DOHH2 (cell line): ENCODE results near the gene LRRC56.

Experiments
- H3F3A ChIP-seq: fragments of 200-600 bp; sonication (generic), shearing (Covaris generic); 2 replicates; pipeline ENCODE4 v1.6.0; 2016; ENCODE audit warnings: antibody characterized with exemption, mild to moderate bottlenecking; ENCODE audit not compliant: control insufficient read depth, insufficient read depth
- H3K27ac ChIP-seq: fragments of 200-600 bp; sonication (generic); 2 replicates; pipeline ENCODE4 v1.5.1; 2014; ENCODE audit warnings: low read depth, mild to moderate bottlenecking, low read length, moderate library complexity
- H3K27me3 ChIP-seq: fragments of 200-600 bp; sonication (generic); 2 replicates; pipeline ENCODE4 v1.6.1; 2014; ENCODE audit warnings: mild to moderate bottlenecking, low read length, mixed read lengths; ENCODE audit not compliant: control insufficient read depth
- H3K36me3 ChIP-seq: fragments of 200-600 bp; sonication (generic); 2 replicates; pipeline ENCODE4 v1.6.1; 2014; ENCODE audit warnings: mild to moderate bottlenecking, low read length, moderate library complexity, mixed read lengths; ENCODE audit not compliant: control insufficient read depth
- H3K4me1 ChIP-seq: fragments of 200-600 bp; sonication (generic); 2 replicates; pipeline ENCODE4 v1.6.1; 2014; ENCODE audit warnings: mild to moderate bottlenecking, low read length, mixed read lengths; ENCODE audit not compliant: control insufficient read depth
- H3K4me2 ChIP-seq: fragments of 200-600 bp; sonication (generic); 2 replicates; pipeline ENCODE4 v1.6.0; 2014; ENCODE audit warnings: mild to moderate bottlenecking, low read length, moderate library complexity
- H3K4me3 ChIP-seq: fragments of 200-600 bp; sonication (generic); 2 replicates; pipeline ENCODE4 v1.5.1; 2014; ENCODE audit warnings: mild to moderate bottlenecking, low read length, mixed read lengths
- H3K79me2 ChIP-seq: fragments of 200-600 bp; sonication (generic); 2 replicates; pipeline ENCODE4 v1.6.1; 2014; ENCODE audit warnings: mild to moderate bottlenecking, low read length, mixed read lengths; ENCODE audit not compliant: control insufficient read depth
- H3K9me2 ChIP-seq: fragments of 200-600 bp; sonication (generic); replicated peaks from 2 replicates; pipeline ENCODE4 v1.6.1; 2014; ENCODE audit warnings: mild to moderate bottlenecking, low read length, mixed read lengths; ENCODE audit not compliant: control insufficient read depth
- H3K9me3 ChIP-seq: fragments of 200-600 bp; sonication (generic); 2 replicates; pipeline ENCODE4 v1.6.1; 2014; ENCODE audit warnings: antibody characterized with exemption, low read length, mixed read lengths; ENCODE audit not compliant: control insufficient read depth, insufficient read depth
- H4K20me1 ChIP-seq: fragments of 200-600 bp; sonication (generic); 2 replicates; pipeline ENCODE4 v1.6.0; 2014; ENCODE audit warnings: low read depth, mild to moderate bottlenecking, antibody characterized with exemption, low read length, moderate library complexity; ENCODE audit not compliant: control insufficient read depth, insufficient read depth
- CTCF ChIP-seq: fragments of 200-600 bp; sonication (generic); IDR thresholded peaks from one replicate; pipeline ENCODE4 v1.5.1; 2014; ENCODE audit warnings: antibody characterized with exemption, mild to moderate bottlenecking, low read depth, low read length; ENCODE audit not compliant: poor library complexity, severe bottlenecking
- EZH2phosphoT487 ChIP-seq: fragments of 200-600 bp; sonication (generic); IDR thresholded peaks from 2 replicates; pipeline ENCODE4 v1.6.1; 2017; ENCODE audit warnings: borderline replicate concordance, mild to moderate bottlenecking, antibody characterized with exemption, low read length, moderate library complexity, mixed read lengths

Gene LRRC56

GRCh38 chr11:565921-566509 is 28.7 kb downstream of the LRRC56 start:
- H3K27me3 ChIP-seq, result 0 out of 2 replicates have a peak, but pooled peaks cover 2% of the 10 kb centered on the region

GRCh38 chr11:567011-567628 is 29.8 kb downstream of the LRRC56 start:
- Histone ChIP-seq H3K4me2 (peak overlapping the region; percentile 79), H3K4me3 (peak overlapping the region; percentile 89), H3K4me1 (peaks cover 19% of the 10 kb centered on the region), H3K36me3 (peaks cover 15% of the 10 kb centered on the region), H3F3A (no peaks in the 10 kb centered on the region), H3K79me2 (peaks cover 10% of the 10 kb centered on the region), H3K9me2 (no peaks in the 10 kb centered on the region), H4K20me1 (no peaks in the 10 kb centered on the region), H3K27me3 (0 out of 2 replicates have a peak, but pooled peaks cover 2% of the 10 kb centered on the region), H3K27ac (no peak overlapping the region), H3K9me3 (no peaks in the 10 kb centered on the region)
- TF ChIP-seq CTCF, result no peak
- TF ChIP-seq EZH2phosphoT487, result no peak

More at GRCh38 chr11:565921-566509, 28.7 kb downstream of the LRRC56 start:
- Histone ChIP-seq H3K4me2 (no peak overlapping the region), H3K27ac (no peak overlapping the region), H3K4me3 (no peak overlapping the region), H3K4me1 (peaks cover 27% of the 10 kb centered on the region), H3K9me3 (no peaks in the 10 kb centered on the region), H3F3A (no peaks in the 10 kb centered on the region), H3K36me3 (peaks cover 15% of the 10 kb centered on the region), H4K20me1 (no peaks in the 10 kb centered on the region), H3K9me2 (no peaks in the 10 kb centered on the region), H3K79me2 (peaks cover 17% of the 10 kb centered on the region)
- TF ChIP-seq EZH2phosphoT487 (no peak), CTCF (peak; percentile 15)

DNA sequence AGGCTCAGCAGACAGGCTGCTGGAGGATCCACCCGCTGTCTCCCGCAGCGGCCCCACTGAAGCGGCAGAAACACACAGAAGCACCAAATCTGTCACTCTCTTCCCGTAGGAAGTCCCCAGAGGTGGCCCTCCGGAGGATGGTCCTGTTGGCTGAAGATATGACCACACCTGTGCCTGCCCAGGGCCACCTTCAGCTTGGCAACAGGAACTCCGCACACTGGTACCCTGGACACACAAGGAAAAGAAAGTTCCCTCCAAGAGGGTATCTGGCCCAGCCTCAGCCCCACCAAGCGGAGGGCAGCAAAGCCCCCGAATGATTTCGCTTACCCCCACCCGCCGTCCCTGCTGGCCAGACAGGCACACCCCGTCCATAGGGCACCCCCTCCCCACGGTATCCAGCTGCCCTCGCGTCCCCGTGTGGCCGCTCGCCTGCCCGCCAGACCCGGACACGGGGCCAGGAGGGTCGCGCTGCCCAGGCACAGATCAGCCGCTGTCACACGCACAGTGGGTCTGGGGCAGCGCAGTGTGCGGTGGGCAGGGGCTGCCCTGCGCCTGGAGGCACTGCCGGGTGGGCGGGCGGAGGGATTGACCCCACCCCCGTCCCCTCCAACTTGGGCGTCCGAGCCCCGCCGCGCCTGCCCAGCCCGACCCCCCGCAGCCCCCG is 30.4 kb downstream of the LRRC56 start:
- peak overlapping the region; percentile 79 for H3K4me2 ChIP-seq
- H3K27ac ChIP-seq, result no peak overlapping the region
- no peak for TF ChIP-seq EZH2phosphoT487
- no peak for TF ChIP-seq CTCF
- H3K27me3 ChIP-seq, result 0 out of 2 replicates have a peak, but pooled peaks cover 2% of the 10 kb centered on the region
- H4K20me1 ChIP-seq, result no peaks in the 10 kb centered on the region
- no peaks in the 10 kb centered on the region for H3K9me2 ChIP-seq
- H3K9me3 ChIP-seq, result no peaks in the 10 kb centered on the region
- H3K4me1 ChIP-seq, result peaks cover 19% of the 10 kb centered on the region
- H3K36me3 ChIP-seq, result peaks cover 15% of the 10 kb centered on the region
- peaks cover 10% of the 10 kb centered on the region for H3K79me2 ChIP-seq
- H3K4me3 ChIP-seq, result peak overlapping the region; percentile 89
- no peaks in the 10 kb centered on the region for H3F3A ChIP-seq
